UCSD-AML1 (cell line): Measurements from ENCODE around the gene DTL.

Experiments used
- DNase-seq: peaks from one replicate; lab custom pipeline; 2025; ENCODE audit not compliant: unreplicated experiment; lab: John Stamatoyannopoulos, UW

DTL gene

DNA sequence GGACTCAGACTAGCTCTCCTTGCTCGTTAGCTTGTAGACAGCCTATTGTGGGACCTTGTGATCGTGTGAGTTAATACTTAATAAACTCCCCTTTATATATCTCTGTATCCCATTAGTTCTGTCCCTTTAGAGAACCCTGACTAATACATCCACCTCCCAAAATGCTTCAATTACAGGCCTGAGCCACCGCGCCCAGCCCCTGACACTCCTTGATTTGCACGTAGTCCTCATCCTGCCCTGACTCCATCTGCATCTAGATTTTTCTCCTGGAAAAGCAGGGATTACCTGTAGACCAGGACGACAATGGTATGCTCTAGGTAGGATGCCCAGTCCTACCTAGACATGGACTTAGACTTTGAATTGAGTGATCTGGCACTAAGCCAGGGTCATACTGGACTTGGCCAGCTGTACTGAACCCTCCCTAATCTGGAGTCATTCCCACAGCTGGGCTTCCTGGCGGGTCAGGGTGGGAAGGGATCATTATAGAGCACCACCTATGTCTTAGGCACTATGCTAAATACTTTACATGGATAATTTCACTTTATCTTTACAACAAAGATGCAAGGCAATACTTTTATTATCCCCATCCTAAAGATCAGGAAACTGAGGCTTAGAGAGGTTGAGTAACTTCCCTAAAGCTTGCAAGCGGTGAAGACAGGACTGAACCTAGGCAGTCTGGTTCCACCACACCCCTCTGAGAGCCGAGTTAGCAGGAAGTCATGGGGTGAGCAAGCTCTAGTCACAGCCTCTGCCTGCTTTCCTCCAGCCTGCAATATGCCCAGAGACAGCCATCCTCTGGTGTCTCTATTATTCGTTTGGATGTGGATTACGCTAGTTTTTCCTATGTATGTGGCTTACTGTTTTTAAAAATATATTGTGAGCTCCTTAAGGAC lies 89.4 kb downstream of the DTL start:
- DNase-seq: peak; percentile 29

GRCh38 chr1:212125654-212126053 lies 90.1 kb downstream of the DTL start:
- DNase-seq: no peak

DNA sequence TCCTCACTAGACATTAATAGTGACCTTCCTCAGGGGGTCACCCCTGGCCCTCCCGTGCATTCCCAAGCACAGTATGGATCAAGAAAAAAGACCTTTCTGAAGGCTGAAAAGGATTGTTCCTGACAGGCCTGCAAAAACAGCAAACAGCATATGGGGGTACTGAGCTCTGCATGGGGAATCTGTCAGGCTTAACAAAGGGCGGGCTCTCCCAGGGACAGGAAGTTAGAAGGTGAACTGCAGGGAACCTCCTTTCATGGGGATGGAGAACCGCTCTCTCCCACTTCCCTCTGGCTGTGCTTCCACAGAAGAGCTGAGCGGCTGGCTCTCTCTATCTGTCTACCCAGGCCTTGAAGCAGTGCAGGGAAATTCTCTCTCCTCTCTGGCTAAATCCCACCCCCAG lies 91.7 kb downstream of the DTL start:
- no peak for DNase-seq

DNA sequence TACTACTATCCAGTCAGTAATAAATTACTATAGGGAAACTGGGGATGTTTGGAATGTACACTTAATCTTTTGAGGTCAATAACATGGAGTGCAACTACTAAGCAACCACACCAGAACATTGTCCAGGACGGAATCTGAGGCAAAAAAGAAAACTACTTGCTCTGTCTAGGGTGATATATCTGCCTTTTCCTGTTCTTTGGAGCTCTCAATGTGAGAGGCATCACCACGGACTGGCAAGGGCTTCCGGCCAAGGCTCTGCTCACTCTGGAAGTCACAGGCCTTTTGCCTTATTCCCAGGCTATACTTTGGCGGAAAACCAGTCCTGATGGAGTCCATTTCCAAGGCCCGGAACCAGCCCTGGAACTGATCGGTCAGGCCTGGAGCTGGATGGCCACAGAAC lies 94.2 kb downstream of the DTL start:
- no peak for DNase-seq

GRCh38 chr1:212132025-212132424 lies 96.5 kb downstream of the DTL start:
- DNase-seq: no peak

GRCh38 chr1:212133319-212133718 lies 97.8 kb downstream of the DTL start:
- no peak for DNase-seq

DNA sequence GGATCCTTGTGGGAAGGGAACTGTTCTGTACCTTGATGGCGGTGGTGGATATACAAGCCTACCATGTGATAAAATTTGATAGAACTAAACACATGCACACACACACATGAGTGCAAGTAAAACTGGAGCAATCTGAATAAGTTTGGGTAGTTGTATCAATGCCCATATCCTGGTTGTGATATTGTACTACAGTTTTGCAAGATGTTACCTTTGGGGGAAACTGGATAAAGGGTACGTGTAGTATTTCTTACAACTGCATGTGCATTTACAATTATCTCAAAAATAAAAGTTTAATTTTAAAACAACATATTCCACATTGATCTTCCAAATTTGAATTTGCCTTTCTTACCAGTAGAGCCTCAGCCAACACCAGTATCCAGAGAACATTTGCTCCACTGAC lies 99.6 kb downstream of the DTL start:
- DNase-seq: no peak

DNA sequence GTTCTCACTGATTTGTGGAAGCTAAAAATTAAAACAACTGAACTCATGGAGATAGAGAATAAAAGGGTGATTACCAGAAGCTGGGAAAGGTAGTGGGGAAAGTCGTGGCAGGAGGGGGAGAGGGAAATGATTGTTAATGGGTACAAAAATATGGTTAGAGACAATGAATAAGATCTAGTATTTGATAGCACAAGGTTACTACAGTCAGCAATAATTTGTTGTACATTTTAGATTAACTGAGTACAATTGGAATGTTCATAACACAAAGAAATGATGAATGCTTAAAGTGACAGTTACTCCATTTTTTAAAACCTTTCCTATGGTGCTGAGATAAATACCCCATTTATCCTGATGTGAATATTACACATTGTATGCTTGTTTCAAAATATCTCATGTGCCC lies 102.3 kb downstream of the DTL start:
- no peak for DNase-seq

DNA sequence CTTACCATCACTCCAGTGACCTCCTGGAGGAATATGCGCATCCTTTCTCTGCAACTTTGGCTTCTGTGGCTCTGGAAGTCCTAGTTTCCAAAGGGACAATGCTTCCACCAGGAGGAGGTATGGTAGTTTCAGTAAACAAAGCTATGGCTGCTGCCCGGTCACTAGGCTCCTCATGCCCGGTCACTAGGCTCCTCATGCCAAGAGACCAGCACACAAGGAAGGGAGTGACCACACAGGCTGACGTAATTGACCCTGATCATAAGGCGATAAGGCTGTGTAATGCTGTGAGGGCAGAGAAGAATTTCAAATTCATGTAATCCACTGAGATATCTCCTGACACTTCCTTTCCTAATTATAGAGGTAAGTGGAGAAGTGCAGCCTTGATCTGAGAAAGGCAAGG lies 102.9 kb downstream of the DTL start:
- DNase-seq: no peak

DNA sequence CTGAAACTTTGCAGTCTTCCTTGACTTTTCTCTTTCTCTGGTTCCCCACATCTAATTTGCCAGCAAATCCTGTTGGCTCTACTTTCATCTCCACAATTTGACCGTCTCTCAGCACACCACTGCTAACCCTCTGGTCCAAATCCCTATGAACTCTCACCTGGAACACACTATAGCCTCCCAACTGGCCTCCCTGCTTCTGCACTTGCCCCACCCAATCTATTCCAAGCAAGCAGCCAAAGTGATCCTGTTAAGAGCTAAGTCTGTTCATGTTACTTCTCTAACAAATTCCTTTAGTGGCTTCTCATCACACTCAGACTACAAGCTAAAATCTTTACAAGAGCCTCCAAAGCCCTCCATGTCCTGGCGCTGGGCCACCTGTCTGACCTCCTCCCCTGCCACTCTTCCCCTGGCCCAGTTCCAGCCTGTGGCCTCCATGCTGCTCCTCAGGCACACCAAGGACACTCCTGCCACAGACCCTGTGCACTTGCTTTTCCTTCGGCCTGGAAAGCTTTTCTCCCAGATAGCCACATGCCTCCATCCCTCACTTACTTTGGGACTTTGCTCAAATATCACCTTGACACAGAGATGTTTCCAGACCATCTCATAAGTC lies 104.1 kb downstream of the DTL start:
- DNase-seq: no peak

GRCh38 chr1:212141404-212141803 lies 105.9 kb downstream of the DTL start:
- no peak for DNase-seq

DNA sequence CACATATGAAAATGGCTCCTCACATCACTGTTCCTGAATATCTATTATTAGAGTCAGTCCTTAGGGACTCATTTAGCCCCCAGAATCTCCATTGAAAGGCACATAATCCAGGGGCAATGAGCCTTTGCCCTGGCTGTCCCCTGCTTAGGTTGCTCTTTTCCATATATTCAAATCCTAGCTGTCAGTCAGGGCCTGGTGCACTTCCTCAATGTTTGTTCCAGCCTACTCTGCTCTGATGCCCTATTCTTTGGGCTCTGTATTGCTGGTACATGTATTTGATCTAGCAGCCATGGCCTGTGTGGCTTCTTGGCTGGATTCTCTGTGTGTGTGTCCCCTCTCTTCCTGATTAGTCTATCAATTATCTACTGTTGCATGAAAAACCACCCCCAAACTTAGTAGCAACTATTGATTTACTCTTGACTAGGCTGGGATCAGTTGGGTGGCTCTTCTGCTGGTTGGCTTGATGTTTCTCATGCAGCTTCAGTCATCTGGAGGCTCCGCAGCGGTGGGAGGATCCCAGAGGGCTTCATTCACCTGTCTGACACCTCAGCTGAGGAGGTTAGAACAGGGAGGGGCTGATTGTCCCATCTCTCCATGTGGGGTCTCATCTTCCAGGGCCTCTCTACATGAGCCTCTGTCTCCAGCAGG lies 107.5 kb downstream of the DTL start:
- no peak for DNase-seq

DNA sequence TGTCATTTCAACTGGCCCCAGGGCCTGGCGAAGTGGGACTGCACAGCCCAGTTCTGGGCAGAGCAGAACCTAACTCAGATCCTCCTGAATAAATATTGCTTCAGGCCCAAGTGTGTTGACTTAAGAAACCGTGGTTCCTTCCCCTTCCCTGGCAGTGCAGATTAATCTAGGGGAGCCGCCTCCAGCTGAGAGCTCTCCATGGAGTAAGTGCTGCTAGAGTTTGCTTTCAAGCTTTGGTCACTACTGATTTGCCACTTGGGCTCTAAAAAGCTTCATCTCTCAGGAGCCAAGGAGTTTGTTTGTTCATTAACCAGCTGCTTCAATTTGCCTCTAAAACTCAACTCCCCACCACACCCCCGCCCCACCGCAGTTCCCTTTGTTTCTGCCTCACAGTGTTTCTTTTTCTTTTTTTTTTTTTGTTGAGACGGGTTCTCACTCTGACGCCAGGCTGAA lies 112.1 kb downstream of the DTL start:
- peak; percentile 23 for DNase-seq

GRCh38 chr1:212149566-212149965 lies 114.0 kb downstream of the DTL start:
- DNase-seq: no peak

- DNase-seq: peak; percentile 50
These were observed 116.8 kb downstream of the DTL start for GRCh38 chr1:212152308-212152693.

GRCh38 chr1:212152869-212153268 lies 117.3 kb downstream of the DTL start:
- DNase-seq: no peak

DNA sequence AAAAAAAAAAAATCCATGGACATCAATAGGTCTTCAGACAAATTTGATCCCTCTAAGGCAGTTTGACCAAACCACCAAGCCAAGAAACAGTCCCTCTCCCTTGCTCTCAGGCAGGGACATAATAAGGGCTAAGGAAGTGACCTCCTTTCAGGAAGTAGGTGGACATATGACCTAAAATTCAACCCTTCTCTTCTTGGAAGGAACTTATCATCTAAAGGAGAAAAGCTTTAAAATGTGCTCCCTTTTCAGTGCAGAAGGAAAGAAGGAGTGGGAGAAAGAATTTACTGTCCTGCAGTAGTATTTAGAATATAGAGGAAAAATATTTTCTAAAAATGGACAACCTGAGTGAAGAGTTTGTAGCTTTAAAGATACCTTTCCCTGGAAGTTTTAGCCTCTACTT lies 118.1 kb downstream of the DTL start:
- DNase-seq: no peak
